HUES6 (cell line): ENCODE data around the gene RIN3.

ENCODE experiments used
- H3K27ac ChIP-seq: 2 replicates; pipeline ENCODE4 v1.7.0; 2013; ENCODE audit warnings: low read depth, mild to moderate bottlenecking, low read length, inconsistent platforms
- H3K27me3 ChIP-seq: 2 replicates; pipeline ENCODE4 v1.6.1; 2013; ENCODE audit warnings: low read length; ENCODE audit not compliant: control insufficient read depth, insufficient read depth
- H3K36me3 ChIP-seq: 2 replicates; pipeline ENCODE4 v1.6.1; 2013; ENCODE audit warnings: low read length; ENCODE audit not compliant: control insufficient read depth, insufficient read depth
- H3K4me1 ChIP-seq: 2 replicates; pipeline ENCODE4 v1.6.1; 2013; ENCODE audit warnings: low read length; ENCODE audit not compliant: control insufficient read depth, insufficient read depth
- H3K4me3 ChIP-seq: 2 replicates; pipeline ENCODE4 v1.5.1; 2013; ENCODE audit warnings: low read depth, low read length
- H3K9ac ChIP-seq: one replicate; pipeline ENCODE4 v1.6.1; 2013; ENCODE audit warnings: mild to moderate bottlenecking, low read length
- H3K9me3 ChIP-seq: 2 replicates; pipeline ENCODE4 v1.6.1; 2013; ENCODE audit warnings: low read depth, low read length; ENCODE audit not compliant: control insufficient read depth, insufficient read depth

RIN3 gene

GRCh38 chr14:92649066-92649465 is 135.5 kb downstream of the RIN3 start:
- Histone ChIP-seq H3K9me3 (peaks cover 6% of the 10 kb centered on the region; the same call in 1 of the 2 replicates), H3K27me3 (no peaks in the 10 kb centered on the region), H3K9ac (no peak overlapping the region), H3K27ac (no peak overlapping the region), H3K4me1 (no peaks in the 10 kb centered on the region), H3K36me3 (no peaks in the 10 kb centered on the region), H3K4me3 (no peak overlapping the region)

GRCh38 chr14:92649934-92650545 is 136.5 kb downstream of the RIN3 start:
- no peaks in the 10 kb centered on the region for H3K36me3 ChIP-seq
- no peaks in the 10 kb centered on the region for H3K27me3 ChIP-seq
- no peak overlapping the region for H3K27ac ChIP-seq
- H3K9me3 ChIP-seq: peaks cover 3% of the 10 kb centered on the region; the same call in 1 of the 2 replicates
- no peak overlapping the region for H3K4me3 ChIP-seq
- H3K9ac ChIP-seq: no peak overlapping the region
- no peaks in the 10 kb centered on the region for H3K4me1 ChIP-seq

GRCh38 chr14:92650581-92651105 is 137.1 kb downstream of the RIN3 start:
- Histone ChIP-seq H3K27me3 (no peaks in the 10 kb centered on the region), H3K36me3 (no peaks in the 10 kb centered on the region), H3K27ac (no peak overlapping the region), H3K9ac (no peak overlapping the region), H3K9me3 (no peaks in the 10 kb centered on the region), H3K4me3 (no peak overlapping the region), H3K4me1 (no peaks in the 10 kb centered on the region)

GRCh38 chr14:92651106-92651757 is 137.7 kb downstream of the RIN3 start:
- Histone ChIP-seq H3K9ac (no peak overlapping the region), H3K4me3 (no peak overlapping the region), H3K36me3 (no peaks in the 10 kb centered on the region), H3K4me1 (no peaks in the 10 kb centered on the region), H3K27me3 (no peaks in the 10 kb centered on the region), H3K27ac (no peak overlapping the region), H3K9me3 (no peaks in the 10 kb centered on the region)

GRCh38 chr14:92651758-92652406 is 138.3 kb downstream of the RIN3 start:
- H3K27me3 ChIP-seq: no peaks in the 10 kb centered on the region
- no peaks in the 10 kb centered on the region for H3K36me3 ChIP-seq
- no peaks in the 10 kb centered on the region for H3K9me3 ChIP-seq
- no peak overlapping the region for H3K9ac ChIP-seq
- H3K4me3 ChIP-seq: no peak overlapping the region
- no peak overlapping the region for H3K27ac ChIP-seq
- H3K4me1 ChIP-seq: no peaks in the 10 kb centered on the region

GRCh38 chr14:92652413-92653151 is 139.0 kb downstream of the RIN3 start:
- no peak overlapping the region for H3K4me3 ChIP-seq
- no peaks in the 10 kb centered on the region for H3K9me3 ChIP-seq

GRCh38 chr14:92653162-92653651 is 139.6 kb downstream of the RIN3 start:
- Histone ChIP-seq H3K27ac (no peak overlapping the region), H3K9ac (no peak overlapping the region), H3K9me3 (no peaks in the 10 kb centered on the region), H3K36me3 (no peaks in the 10 kb centered on the region), H3K4me1 (no peaks in the 10 kb centered on the region), H3K4me3 (no peak overlapping the region), H3K27me3 (no peaks in the 10 kb centered on the region)

More at GRCh38 chr14:92652413-92653151, 139.0 kb downstream of the RIN3 start:
- Histone ChIP-seq H3K9ac (no peak overlapping the region), H3K36me3 (no peaks in the 10 kb centered on the region), H3K27me3 (no peaks in the 10 kb centered on the region), H3K27ac (no peak overlapping the region), H3K4me1 (no peaks in the 10 kb centered on the region)

- no peaks in the 10 kb centered on the region for H3K4me1 ChIP-seq
- H3K27ac ChIP-seq: no peak overlapping the region
- no peaks in the 10 kb centered on the region for H3K27me3 ChIP-seq
- no peaks in the 10 kb centered on the region for H3K36me3 ChIP-seq
- no peaks in the 10 kb centered on the region for H3K9me3 ChIP-seq
- no peak overlapping the region for H3K9ac ChIP-seq
- no peak overlapping the region for H3K4me3 ChIP-seq
Measured at GRCh38 chr14:92654239-92654901, 140.8 kb downstream of the RIN3 start.

- Histone ChIP-seq H3K4me1 (no peaks in the 10 kb centered on the region), H3K9me3 (no peaks in the 10 kb centered on the region), H3K4me3 (no peak overlapping the region), H3K27ac (no peak overlapping the region), H3K27me3 (no peaks in the 10 kb centered on the region), H3K9ac (no peak overlapping the region), H3K36me3 (no peaks in the 10 kb centered on the region)
Measured at GRCh38 chr14:92655419-92656201, 142.0 kb downstream of the RIN3 start.
